Measurements from ENCODE around the gene EXOC6B. TPM values are rescaled to one million over a fixed set of nuclear protein-coding genes. Genes with fewer than 3 reads are reported as not detected.

Gene EXOC6B
- total RNA-seq, 1 experiment from 2014 or later, result 26.5 TPM

- DNase-seq (ENCODE audit: low read depth in 1 of 2, low spot score in 2 of 2), result no peak
- Histone ChIP-seq H3K36me3 (no peaks in the 10 kb centered on the region), H3K4me3 (no peak overlapping the region), H3K27ac (no peak overlapping the region), H3K27me3 (replicated peaks) (no peaks in the 10 kb centered on the region), H3K4me1 (replicated peaks) (no peaks in the 10 kb centered on the region), H3K9me3 (replicated peaks) (no peaks in the 10 kb centered on the region)
Observed at GRCh38 chr2:72349016-72349415, 476.8 kb downstream of the EXOC6B start.

GRCh38 chr2:72347081-72347480, 478.8 kb downstream of the EXOC6B start:
- H3K27ac ChIP-seq, result no peak overlapping the region
- H3K36me3 ChIP-seq, result no peaks in the 10 kb centered on the region
- no peak for DNase-seq (ENCODE audit: low read depth in 1 of 2, low spot score in 2 of 2)
- H3K4me1 ChIP-seq (replicated peaks), result no peaks in the 10 kb centered on the region
- no peak overlapping the region for H3K4me3 ChIP-seq
- no peaks in the 10 kb centered on the region for H3K9me3 ChIP-seq (replicated peaks)
- H3K27me3 ChIP-seq (replicated peaks), result no peaks in the 10 kb centered on the region

GRCh38 chr2:72341639-72342038, 484.2 kb downstream of the EXOC6B start:
- Histone ChIP-seq H3K4me1 (replicated peaks) (no peaks in the 10 kb centered on the region), H3K27me3 (replicated peaks) (no peaks in the 10 kb centered on the region), H3K36me3 (no peaks in the 10 kb centered on the region), H3K27ac (no peak overlapping the region), H3K4me3 (no peak overlapping the region), H3K9me3 (replicated peaks) (no peaks in the 10 kb centered on the region)
- no peak for DNase-seq (ENCODE audit: low read depth in 1 of 2, low spot score in 2 of 2)

GRCh38 chr2:72340665-72341064, 485.2 kb downstream of the EXOC6B start:
- Histone ChIP-seq H3K9me3 (replicated peaks) (no peaks in the 10 kb centered on the region), H3K36me3 (no peaks in the 10 kb centered on the region), H3K27ac (no peak overlapping the region), H3K4me3 (no peak overlapping the region), H3K4me1 (replicated peaks) (no peaks in the 10 kb centered on the region), H3K27me3 (replicated peaks) (no peaks in the 10 kb centered on the region)
- no peak for DNase-seq (ENCODE audit: low read depth in 1 of 2, low spot score in 2 of 2)

- no peaks in the 10 kb centered on the region for H3K36me3 ChIP-seq
- no peaks in the 10 kb centered on the region for H3K4me1 ChIP-seq (replicated peaks)
- no peaks in the 10 kb centered on the region for H3K27me3 ChIP-seq (replicated peaks)
- H3K9me3 ChIP-seq (replicated peaks), result no peaks in the 10 kb centered on the region
- no peak for DNase-seq (ENCODE audit: low read depth in 1 of 2, low spot score in 2 of 2)
- no peak overlapping the region for H3K27ac ChIP-seq
- H3K4me3 ChIP-seq, result no peak overlapping the region
Observed at GRCh38 chr2:72338076-72338475, 487.8 kb downstream of the EXOC6B start.

- Histone ChIP-seq H3K27ac (no peak overlapping the region), H3K36me3 (no peaks in the 10 kb centered on the region), H3K9me3 (replicated peaks) (no peaks in the 10 kb centered on the region), H3K4me1 (replicated peaks) (0 out of 2 replicates have a peak, but pooled peaks cover 6% of the 10 kb centered on the region), H3K27me3 (replicated peaks) (no peaks in the 10 kb centered on the region), H3K4me3 (no peak overlapping the region)
- no peak for DNase-seq (ENCODE audit: low read depth in 1 of 2, low spot score in 2 of 2)
Observed at GRCh38 chr2:72332720-72333119, 493.1 kb downstream of the EXOC6B start.

- 0 out of 2 replicates have a peak, but pooled peaks cover 6% of the 10 kb centered on the region for H3K4me1 ChIP-seq (replicated peaks)
- peak in 1 of 2 experiments; percentile 3 for DNase-seq (ENCODE audit: low read depth in 1 of 2, low spot score in 2 of 2)
- no peaks in the 10 kb centered on the region for H3K9me3 ChIP-seq (replicated peaks)
- no peaks in the 10 kb centered on the region for H3K36me3 ChIP-seq
- no peaks in the 10 kb centered on the region for H3K27me3 ChIP-seq (replicated peaks)
- no peak overlapping the region for H3K27ac ChIP-seq
- no peak overlapping the region for H3K4me3 ChIP-seq
Observed at GRCh38 chr2:72330652-72331051, 495.2 kb downstream of the EXOC6B start.

GRCh38 chr2:72326759-72327158, 499.1 kb downstream of the EXOC6B start:
- no peak for DNase-seq (ENCODE audit: low read depth in 1 of 2, low spot score in 2 of 2)
- H3K27ac ChIP-seq, result no peak overlapping the region
- no peaks in the 10 kb centered on the region for H3K27me3 ChIP-seq (replicated peaks)
- no peaks in the 10 kb centered on the region for H3K9me3 ChIP-seq (replicated peaks)
- no peaks in the 10 kb centered on the region for H3K36me3 ChIP-seq
- 0 out of 2 replicates have a peak, but pooled peaks cover 6% of the 10 kb centered on the region for H3K4me1 ChIP-seq (replicated peaks)
- H3K4me3 ChIP-seq, result no peak overlapping the region

GRCh38 chr2:72325592-72326422, 500.0 kb downstream of the EXOC6B start:
- no peak for DNase-seq (ENCODE audit: low read depth in 1 of 2, low spot score in 2 of 2)
- Histone ChIP-seq H3K36me3 (no peaks in the 10 kb centered on the region), H3K4me3 (no peak overlapping the region), H3K27me3 (replicated peaks) (no peaks in the 10 kb centered on the region), H3K9me3 (replicated peaks) (no peaks in the 10 kb centered on the region), H3K27ac (no peak overlapping the region), H3K4me1 (replicated peaks) (0 out of 2 replicates have a peak, but pooled peaks cover 4% of the 10 kb centered on the region)

GRCh38 chr2:72316774-72317173, 509.1 kb downstream of the EXOC6B start:
- H3K4me3 ChIP-seq, result no peak overlapping the region
- DNase-seq (ENCODE audit: low read depth in 1 of 2, low spot score in 2 of 2), result no peak
- H3K27me3 ChIP-seq (replicated peaks), result no peaks in the 10 kb centered on the region
- no peaks in the 10 kb centered on the region for H3K36me3 ChIP-seq
- no peaks in the 10 kb centered on the region for H3K9me3 ChIP-seq (replicated peaks)
- no peak overlapping the region for H3K27ac ChIP-seq
- no peaks in the 10 kb centered on the region for H3K4me1 ChIP-seq (replicated peaks)

GRCh38 chr2:72300147-72300684, 525.6 kb downstream of the EXOC6B start:
- H3K36me3 ChIP-seq, result no peaks in the 10 kb centered on the region

GRCh38 chr2:72293620-72294019, 532.2 kb downstream of the EXOC6B start:
- no peaks in the 10 kb centered on the region for H3K27me3 ChIP-seq (replicated peaks)
- H3K36me3 ChIP-seq, result no peaks in the 10 kb centered on the region
- no peak for DNase-seq (ENCODE audit: low read depth in 1 of 2, low spot score in 2 of 2)
- no peaks in the 10 kb centered on the region for H3K4me1 ChIP-seq (replicated peaks)
- H3K9me3 ChIP-seq (replicated peaks), result no peaks in the 10 kb centered on the region
- no peak overlapping the region for H3K27ac ChIP-seq
- no peak overlapping the region for H3K4me3 ChIP-seq

More at GRCh38 chr2:72300147-72300684, 525.6 kb downstream of the EXOC6B start:
- Histone ChIP-seq H3K27ac (no peak overlapping the region), H3K4me3 (no peak overlapping the region), H3K4me1 (replicated peaks) (no peaks in the 10 kb centered on the region), H3K9me3 (replicated peaks) (no peaks in the 10 kb centered on the region), H3K27me3 (replicated peaks) (no peaks in the 10 kb centered on the region)
- no peak for DNase-seq (ENCODE audit: low read depth in 1 of 2, low spot score in 2 of 2)

GRCh38 chr2:72292433-72292832, 533.4 kb downstream of the EXOC6B start:
- no peaks in the 10 kb centered on the region for H3K9me3 ChIP-seq (replicated peaks)
- no peaks in the 10 kb centered on the region for H3K4me1 ChIP-seq (replicated peaks)
- no peaks in the 10 kb centered on the region for H3K27me3 ChIP-seq (replicated peaks)
- H3K36me3 ChIP-seq, result no peaks in the 10 kb centered on the region
- DNase-seq (ENCODE audit: low read depth in 1 of 2, low spot score in 2 of 2), result no peak
- no peak overlapping the region for H3K4me3 ChIP-seq
- H3K27ac ChIP-seq, result no peak overlapping the region

- no peaks in the 10 kb centered on the region for H3K27me3 ChIP-seq (replicated peaks)
- no peaks in the 10 kb centered on the region for H3K4me1 ChIP-seq (replicated peaks)
- no peak for DNase-seq (ENCODE audit: low read depth in 1 of 2, low spot score in 2 of 2)
- no peaks in the 10 kb centered on the region for H3K9me3 ChIP-seq (replicated peaks)
- H3K4me3 ChIP-seq, result no peak overlapping the region
- H3K27ac ChIP-seq, result no peak overlapping the region
- no peaks in the 10 kb centered on the region for H3K36me3 ChIP-seq
Observed at GRCh38 chr2:72291059-72291458, 534.8 kb downstream of the EXOC6B start.

Measured in SJSA1 (cell line).